ENCODE data around the gene DENND4B. TPM values are rescaled to one million over a fixed set of nuclear protein-coding genes. Genes with fewer than 3 reads are reported as not detected.

DENND4B gene
- total and polyA plus RNA-seq, 2 of the 4 experiments (the other 2 are of a cell fraction) = 1.8 to 25.2 TPM

GRCh38 chr1:153962088-153963029, 15.8 kb upstream of the DENND4B start:
- peak; percentile 60 for DNase-seq
- POLR2A ChIA-PET (ENCODE audit: unreplicated experiment) = no interaction called here
- H3K4ac ChIP-seq (ENCODE audit: low read depth, low read length) = peak overlapping the region; percentile 96
- peaks cover 9 to 63% of the 10 kb centered on the region in 2 experiments for H3K79me1 ChIP-seq (ENCODE audit: low read depth in 1 of 2, low read length in 2 of 2)
- peak overlapping the region; percentile 92 for H3K27ac ChIP-seq (ENCODE audit: insufficient read depth, low read length)
- no peaks in the 10 kb centered on the region for H3K9me3 ChIP-seq (ENCODE audit: control insufficient read depth, insufficient read depth, low read length)
- H4K5ac ChIP-seq (ENCODE audit: low read depth, low read length) = peak overlapping the region; percentile 78
- peak overlapping the region; percentile 76 for H3K4me3 ChIP-seq (ENCODE audit: insufficient read depth, low read depth, low read length)
- ATAC-seq (ENCODE audit: low read depth) = no peak
- H3K9me1 ChIP-seq (ENCODE audit: insufficient read depth, low read length) = peaks cover 13% of the 10 kb centered on the region; the same call in 1 of the 2 replicates
- H2BK20ac ChIP-seq (ENCODE audit: low read depth, low read length) = peak overlapping the region; percentile 30; the same call in 1 of the 2 replicates
- CTCF ChIA-PET = interaction anchor here (0.6 to 2.1 kb wide), 4 partner anchors 13 to 118 kb away, joined by 3 to 10 read pairs (median 6); partner anchors contain the start of genes DENND4B and RAB13
- peak overlapping the region; percentile 96 for H2AK5ac ChIP-seq (ENCODE audit: low read depth, low read length)
- H4K91ac ChIP-seq (ENCODE audit: insufficient read depth, low read depth, low read length) = peak overlapping the region; percentile 81
- intact Hi-C loops (cut with micrococcal nuclease) (loop anchor here (2.0 kb wide), 1 partner anchor 24 kb away; the partner anchor contains the start of gene RAB13), dilution Hi-C loops (cut with HindIII; ENCODE audit: low sequenced_read_pairs, unreplicated experiment) (no loop called here), in situ Hi-C loops (cut with MboI; ENCODE audit: low sequenced_read_pairs) (loop anchor here (25.0 kb wide), 1 partner anchor 425 kb away; the partner anchor contains the start of genes S100A3, S100A4, S100A5 and S100A6)
- peak overlapping the region; percentile 92 for H3K4me2 ChIP-seq (ENCODE audit: low read depth, low read length)
- H3K4me1 ChIP-seq (ENCODE audit: control insufficient read depth, insufficient read depth, low read length) = peaks cover 7% of the 10 kb centered on the region
- peak overlapping the region; percentile 98 for H2AFZ ChIP-seq (replicated peaks; ENCODE audit: low read length, poor library complexity)
- H3K14ac ChIP-seq (replicated peaks; ENCODE audit: low read depth, low read length) = peak overlapping the region; percentile 97
- H3K36me3 ChIP-seq (ENCODE audit: control insufficient read depth, insufficient read depth, low read length) = peaks cover 13% of the 10 kb centered on the region; the same call in 1 of the 2 replicates
- H2BK5ac ChIP-seq (ENCODE audit: low read depth, low read length, poor library complexity, severe bottlenecking) = peak overlapping the region; percentile 92
- peak overlapping the region; percentile 99 for H2AK9ac ChIP-seq (replicated peaks; ENCODE audit: low read depth, low read length, poor library complexity)
- peak overlapping the region; percentile 72 for H2BK120ac ChIP-seq (ENCODE audit: low read depth, low read length)
- peak overlapping the region; percentile 98 for H3K23ac ChIP-seq (ENCODE audit: low read depth, low read length)
- H3K27me3 ChIP-seq (ENCODE audit: control insufficient read depth, insufficient read depth, low read length) = no peaks in the 10 kb centered on the region
- H3K18ac ChIP-seq (ENCODE audit: low read depth, low read length) = peak overlapping the region; percentile 64
- H4K20me1 ChIP-seq (ENCODE audit: insufficient read depth, low read length) = peaks cover 12% of the 10 kb centered on the region
- 10% methylated on average over 2 of the region's 16 CpGs; no CpG with 5 or more reads in 1 of the 2 experiments for WGBS, 2 experiments (ENCODE audit: extremely low coverage in 2 of 2, insufficient read length in 1 of 2)
- TF ChIP-seq CEBPB (IDR thresholded peaks at IDR 0.05; ENCODE audit: low read depth, low read length) (no peak), USF2 (IDR thresholded peaks at IDR 0.05; ENCODE audit: low read depth, low read length) (peak; percentile 55; the same call in 1 of the 2 replicates), MAZ (IDR thresholded peaks at IDR 0.05; ENCODE audit: borderline replicate concordance, low read depth, low read length) (peak; percentile 40; the same call in 1 of the 2 replicates), BHLHE40 (IDR thresholded peaks at IDR 0.05; ENCODE audit: low read depth, low read length) (peak; percentile 33; the same call in 1 of the 2 replicates), RAD21 (IDR thresholded peaks at IDR 0.05; ENCODE audit: low read length) (no peak), SMC3 (IDR thresholded peaks at IDR 0.05; ENCODE audit: low read depth, low read length) (no peak), RFX5 (IDR thresholded peaks at IDR 0.05; ENCODE audit: low read depth, low read length) (no peak), MAFK (IDR thresholded peaks at IDR 0.05; ENCODE audit: low read depth, low read length) (no peak), FOS (IDR thresholded peaks at IDR 0.05; ENCODE audit: low read depth, low read length) (peak; percentile 40; the same call in 1 of the 2 replicates), MXI1 (IDR thresholded peaks at IDR 0.05; ENCODE audit: borderline replicate concordance, low read depth, low read length) (no peak)
- no TSS peak for BruUV-seq (replicated peaks)
- peak overlapping the region; percentile 92 for H3K9ac ChIP-seq (ENCODE audit: low read depth, low read length)
- H4K8ac ChIP-seq (ENCODE audit: low read depth in 2 of 2, low read length in 2 of 2) = peak overlapping the region; percentile 70 to 92; a peak in 3 of 4 replicates
- H2BK15ac ChIP-seq (ENCODE audit: low read depth, low read length) = no peak overlapping the region
- peak overlapping the region; percentile 62; the same call in 1 of the 2 replicates for H3K56ac ChIP-seq (ENCODE audit: extremely low read depth, insufficient read depth, low read length)
